HepG2 (cell line): ENCODE results near the gene PCP4L1. TPM values are rescaled to one million over a fixed set of nuclear protein-coding genes. Genes with fewer than 3 reads are reported as not detected.
A peak's percentile ranks its signal among the peaks of the same experiment; 100 is the strongest.

ENCODE experiments used
- ATAC-seq: fragments of 200-7000 bp; cut with Tn5 transposase; 3 replicates; pipeline ENCODE4 v1.9.1; 2020; ENCODE audit warnings: mild to moderate bottlenecking, moderate library complexity
- BruUV-seq: library from RNA; stranded (reverse); fragments of 400-500 nt; replicated peaks from 2 replicates; lab custom pipeline; 2021; lab: Mats Ljungman, UMichigan
- CTCF ChIA-PET: fragments of 300-600 bp; formaldehyde crosslinking; extraction: SDS; loops from one replicate; lab custom pipeline; 2021; ENCODE audit warnings: low total read pairs, inconsistent platforms, low intra/inter-chr PET ratio; lab: Yijun Ruan, JAX
- POLR2A ChIA-PET: fragments of 350-600 bp; sonication (Branson Sonifier 250); formaldehyde crosslinking; loops from one replicate; lab custom pipeline; 2020; ENCODE audit warnings: antibody characterized with exemption, inconsistent platforms; lab: Yijun Ruan, JAX
- DNase-seq: peaks from one replicate; pipeline ENCODE4 v3.0.0-alpha.2; 2015; ENCODE audit warnings: low spot score
- FAIRE-seq: peaks from 3 replicates; lab custom pipeline; 2011; peaks lifted over from hg19 to GRCh38; lab: Jason Lieb, UNC
- H2AFZ ChIP-seq: one replicate; pipeline ENCODE4 v1.6.1; 2011; ENCODE audit warnings: low read length, inconsistent platforms
- H3K27ac ChIP-seq: fragments of 300-600 bp; 3 replicates; pipeline ENCODE4 v1.8.0; 2011; ENCODE audit warnings: mixed run types, mild to moderate bottlenecking, mixed read lengths, low read length, inconsistent platforms; ENCODE audit not compliant: insufficient read depth; ENCODE audit errors: extremely low read length
- H3K27me3 ChIP-seq, 2 experiments: fragments of 200-600 bp in 1 of 2; 2 replicates in 1 of 2; 3 replicates in 1 of 2; pipeline versions ENCODE4 v1.6.0 to v1.8.0; 2011; ENCODE audit warnings: low read length in 2 of 2, mild to moderate bottlenecking in 2 of 2, moderate library complexity in 2 of 2, inconsistent platforms in 1 of 2; ENCODE audit not compliant: insufficient read depth in 2 of 2, control insufficient read depth in 1 of 2
- H3K36me3 ChIP-seq, 2 experiments: fragments of 200-600 bp in 1 of 2; replicated peaks in 1 of 2; 2 replicates in 1 of 2; 3 replicates in 1 of 2; pipeline versions ENCODE4 v1.5.1 to v1.8.0; 2011; ENCODE audit warnings: low read length in 2 of 2, inconsistent platforms in 1 of 2; ENCODE audit not compliant: insufficient read depth in 2 of 2, control insufficient read depth in 1 of 2
- H3K4me1 ChIP-seq: 2 replicates; pipeline ENCODE4 v1.5.1; 2012; ENCODE audit warnings: low read length, inconsistent platforms; ENCODE audit not compliant: insufficient read depth
- H3K4me2 ChIP-seq: 2 replicates; pipeline ENCODE4 v1.6.0; 2011; ENCODE audit warnings: low read depth, low read length, inconsistent platforms
- H3K4me3 ChIP-seq, 3 experiments: fragments of 200-600 bp in 1 of 3; sonication (generic), shearing (Covaris generic) in 1 of 3; replicated peaks in 1 of 3; 2 replicates each; pipeline ENCODE4 v1.5.1; 2011 to 2016; ENCODE audit warnings: low read length in 3 of 3, inconsistent platforms in 2 of 3, low read depth in 2 of 3, mild to moderate bottlenecking in 2 of 3, control low read depth in 1 of 3, mixed read lengths in 1 of 3; ENCODE audit not compliant: insufficient read depth in 1 of 3
- H3K79me2 ChIP-seq: one replicate; pipeline ENCODE4 v1.6.1; 2011; ENCODE audit warnings: low read length, inconsistent platforms; ENCODE audit not compliant: insufficient read depth
- H3K9ac ChIP-seq: 2 replicates; pipeline ENCODE4 v1.6.0; 2011; ENCODE audit warnings: mild to moderate bottlenecking, low read depth, low read length, inconsistent platforms; ENCODE audit not compliant: insufficient read depth
- H3K9me3 ChIP-seq: 2 replicates; pipeline ENCODE4 v1.5.1; 2012; ENCODE audit warnings: mild to moderate bottlenecking, low read length
- H4K20me1 ChIP-seq: 2 replicates; pipeline ENCODE4 v1.6.0; 2011; ENCODE audit warnings: inconsistent platforms, mild to moderate bottlenecking, low read length, moderate library complexity; ENCODE audit not compliant: insufficient read depth
- CEBPB ChIP-seq: IDR thresholded peaks from 2 replicates; pipeline ENCODE4 v1.6.1; 2011; ENCODE audit warnings: low read depth, low read length, improper control_type of control experiment, borderline replicate concordance
- CENPT ChIP-seq: sonication (generic); formaldehyde crosslinking; IDR thresholded peaks from 2 replicates; pipeline ENCODE4 v1.8.0; 2022; ENCODE audit warnings: low read depth, mild to moderate bottlenecking, moderate library complexity, missing genetic modification reagents
- DPF2 ChIP-seq: sonication (generic); formaldehyde crosslinking; IDR thresholded peaks from 2 replicates; pipeline ENCODE4 v1.4.0; 2020; ENCODE audit warnings: mild to moderate bottlenecking, low read depth, missing genetic modification reagents, borderline replicate concordance
- EEA1 ChIP-seq: sonication (generic); formaldehyde crosslinking; IDR thresholded peaks from 2 replicates; pipeline ENCODE4 v1.5.1; 2020; ENCODE audit warnings: mild to moderate bottlenecking, missing genetic modification reagents, borderline replicate concordance
- FOXP1 ChIP-seq, 2 experiments: fragments of 450-650 bp in 1 of 2; IDR thresholded peaks; 2 replicates each; pipeline ENCODE4 v1.6.1; 2017 to 2018; ENCODE audit warnings: antibody characterized with exemption in 1 of 2
- HOXA3 ChIP-seq: sonication (generic); formaldehyde crosslinking; IDR thresholded peaks from 2 replicates; pipeline ENCODE4 v1.5.0; 2020; ENCODE audit warnings: missing genetic modification reagents
- KMT2A ChIP-seq: sonication (generic); formaldehyde crosslinking; IDR thresholded peaks from 2 replicates; pipeline ENCODE4 v1.4.0; 2020; ENCODE audit warnings: missing genetic modification reagents
- NFKBIZ ChIP-seq: IDR thresholded peaks from 2 replicates; pipeline ENCODE4 v1.6.1; 2018; ENCODE audit warnings: missing genetic modification reagents, missing compliant biosample characterization
- RFXANK ChIP-seq: IDR thresholded peaks from 2 replicates; pipeline ENCODE4 v1.6.1; 2016
- SP5 ChIP-seq: IDR thresholded peaks from 2 replicates; pipeline ENCODE4 v1.6.1; 2016; ENCODE audit warnings: low read depth, borderline replicate concordance
- TSC22D2 ChIP-seq: sonication (generic); formaldehyde crosslinking; IDR thresholded peaks from 2 replicates; pipeline ENCODE4 v1.5.1; 2020; ENCODE audit warnings: missing genetic modification reagents, mild to moderate bottlenecking, borderline replicate concordance
- ZNF264 ChIP-seq: sonication (generic); formaldehyde crosslinking; IDR thresholded peaks from 2 replicates; pipeline ENCODE4 v1.4.0; 2020; ENCODE audit warnings: missing genetic modification reagents
- WGBS: methylation state at CpG from one replicate; pipeline ENCODE4 v1.1.6; 2017; ENCODE audit warnings: low lambda C conversion rate; 5-methylcytosine and 5-hydroxymethylcytosine counted together
- in situ Hi-C: cut with HindIII; loops from 2 replicates; pipeline ENCODE4 v1.10.0; 2017; ENCODE audit warnings: low pct_unique_long_range_greater_than_20kb; ENCODE audit not compliant: extremely low pct_ligation_motif_present
- intact Hi-C: fragments of 100-400 bp; cut with micrococcal nuclease; formaldehyde crosslinking; loops from one replicate; pipeline ENCODE4 v1.10.0; 2022; ENCODE audit not compliant: unreplicated experiment
- polyA plus RNA-seq, 8 experiments: library from polyadenylated mRNA; depleted of rRNA in 3 of 8; stranded (reverse) in 7 of 8; unstranded in 1 of 8; fragments of >200 nt; fragmentation: Illumina TruSeq in 4 of 8; extraction: Trizol in 4 of 8; gene quantifications; 2 replicates each; pipeline versions ENCODE4 v1.2.1 to v1.2.3, GENCODE V29; 2011 to 2016; ENCODE audit warnings: low read depth in 4 of 8, missing spikeins in 1 of 8, mixed read lengths in 1 of 8; ENCODE audit not compliant: insufficient read depth in 1 of 8
- total RNA-seq, 5 experiments: library from RNA; depleted of rRNA; stranded (reverse); fragments of >200 nt; fragmentation: Illumina TruSeq; extraction: Trizol; gene quantifications; 2 replicates each; pipeline ENCODE4 v1.2.3, GENCODE V29; 2016; ENCODE audit warnings: low read depth in 1 of 5
- TF ChIP-seq, protein P1 (sequence below): IDR thresholded peaks from 2 replicates; pipeline ENCODE4 v1.6.1; 2018; ENCODE audit warnings: missing genetic modification reagents
- TF ChIP-seq, protein P2 (sequence below): sonication (generic); formaldehyde crosslinking; IDR thresholded peaks from 2 replicates; pipeline ENCODE4 v1.4.0; 2020; ENCODE audit warnings: mild to moderate bottlenecking, low read depth, missing genetic modification reagents
- TF ChIP-seq, protein P3 (sequence below): sonication (generic); formaldehyde crosslinking; IDR thresholded peaks from 2 replicates; pipeline ENCODE4 v1.4.0; 2020; ENCODE audit warnings: missing genetic modification reagents, borderline replicate concordance
- TF ChIP-seq, protein P4 (sequence below): sonication (generic); formaldehyde crosslinking; IDR thresholded peaks from 2 replicates; pipeline ENCODE4 v1.4.0; 2020; ENCODE audit warnings: mild to moderate bottlenecking, missing genetic modification reagents

Gene PCP4L1
- total and polyA plus RNA-seq, 2 of the 13 experiments (the other 11 are each of a cell fraction or from before 2014, with no cell fraction given) = 0.28 TPM; not detected in 1

DNA sequence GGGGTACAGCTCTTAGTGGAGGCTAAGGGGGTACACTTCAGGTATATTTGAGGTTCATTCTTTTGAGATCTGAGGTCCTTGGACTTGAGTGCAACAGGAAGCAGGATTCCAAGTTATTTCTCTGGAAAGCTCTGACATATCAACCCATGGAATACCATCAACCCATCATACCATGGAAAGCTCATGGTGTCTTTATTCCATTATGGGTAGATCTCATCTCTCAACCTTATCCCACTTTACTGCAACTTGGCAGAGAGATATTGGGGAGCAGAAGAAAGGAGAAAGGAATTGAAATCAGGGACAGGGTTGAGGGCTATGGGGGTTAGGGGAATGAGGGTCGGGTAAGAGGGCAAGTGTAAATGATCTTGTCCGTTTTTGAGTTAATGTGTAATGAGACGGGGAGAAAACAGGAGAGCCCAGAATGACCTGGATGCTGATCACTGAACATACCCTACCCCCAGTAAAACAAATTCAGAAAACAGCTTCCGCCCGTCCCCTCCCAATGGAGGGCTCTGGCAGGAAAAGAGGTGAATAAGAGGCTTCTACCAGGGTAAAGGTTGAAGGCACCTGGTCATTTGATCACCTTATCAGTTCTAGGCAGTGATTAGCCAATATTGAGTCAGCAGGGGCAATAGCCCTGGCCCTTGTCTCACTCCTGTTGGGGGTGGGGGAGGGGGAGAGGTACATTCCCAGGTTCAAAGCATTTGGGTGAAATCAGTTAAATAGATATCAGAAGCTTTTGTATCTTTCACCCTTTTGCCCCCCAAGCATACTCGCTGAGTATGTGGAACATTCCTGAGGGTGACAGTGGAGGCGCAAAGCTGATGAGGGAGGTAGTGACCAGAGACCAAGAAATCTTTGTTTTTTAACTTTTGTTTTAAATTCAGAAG is 34.5 kb upstream of the PCP4L1 start:
- Histone ChIP-seq H3K36me3 (peaks cover 10 to 28% of the 10 kb centered on the region in 2 experiments), H3K4me3 (peak overlapping the region; percentile 79 to 88 (median 82)), H3K9ac (peak overlapping the region; percentile 96), H2AFZ (no peak overlapping the region), H3K27me3 (no peaks in the 10 kb centered on the region; a peak in 1 of 5 replicates), H3K4me2 (peak overlapping the region; percentile 87), H4K20me1 (peaks cover 11% of the 10 kb centered on the region), H3K9me3 (no peaks in the 10 kb centered on the region), H3K27ac (peak overlapping the region; percentile 99), H3K4me1 (peaks cover 63% of the 10 kb centered on the region), H3K79me2 (peaks cover 32% of the 10 kb centered on the region)
- FAIRE-seq = peak; percentile 95
- DNase-seq = peak; percentile 99
- 3% methylated on average over 7 of the region's 7 CpGs for WGBS
- in situ Hi-C loops = loop anchor here (10.0 kb wide), 1 partner anchor 161 kb away; no protein-coding TSS in a partner anchor
- ChIA-PET POLR2A (interaction anchor here (0.6 to 12.5 kb wide), 21 partner anchors 8 to 216 kb away, joined by 3 to 357 read pairs (median 8); partner anchors contain the start of genes ADAMTS4, B4GALT3, DEDD and FCER1G), CTCF (interaction anchor here (2.0 kb wide), 1 partner anchor 14 kb away, joined by 22 read pairs; no protein-coding TSS in a partner anchor)
- ATAC-seq = peak; percentile 71
- no TSS peak for BruUV-seq
- intact Hi-C loops = loop anchor here (2.0 kb wide), 1 partner anchor 21 kb away; the partner anchor contains the start of gene NDUFS2
- TF ChIP-seq, protein P1, sequence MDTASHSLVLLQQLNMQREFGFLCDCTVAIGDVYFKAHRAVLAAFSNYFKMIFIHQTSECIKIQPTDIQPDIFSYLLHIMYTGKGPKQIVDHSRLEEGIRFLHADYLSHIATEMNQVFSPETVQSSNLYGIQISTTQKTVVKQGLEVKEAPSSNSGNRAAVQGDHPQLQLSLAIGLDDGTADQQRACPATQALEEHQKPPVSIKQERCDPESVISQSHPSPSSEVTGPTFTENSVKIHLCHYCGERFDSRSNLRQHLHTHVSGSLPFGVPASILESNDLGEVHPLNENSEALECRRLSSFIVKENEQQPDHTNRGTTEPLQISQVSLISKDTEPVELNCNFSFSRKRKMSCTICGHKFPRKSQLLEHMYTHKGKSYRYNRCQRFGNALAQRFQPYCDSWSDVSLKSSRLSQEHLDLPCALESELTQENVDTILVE (CRISPR knock-in tag) = no peak; the same call in 1 of the 2 replicates
- TF ChIP-seq CEBPB (peak; percentile 94), FOXP1 (IDR thresholded peaks at IDR 0.05) (no peak; the same call in 1 of the 2 replicates), FOXP1 (CRISPR knock-in tag; IDR thresholded peaks at IDR 0.05) (peak; percentile 73), TSC22D2 (0 out of 2 replicates have a peak, but pooled peaks have one; percentile 72), DPF2 (CRISPR knock-in tag) (peak; percentile 65; the same call in 1 of the 2 replicates), SP5 (CRISPR knock-in tag) (peak; percentile 87), CENPT (CRISPR knock-in tag) (no peak), KMT2A (CRISPR knock-in tag) (no peak), RFXANK (CRISPR knock-in tag) (0 out of 2 replicates have a peak, but pooled peaks have one; percentile 4), HOXA3 (peak; percentile 75), NFKBIZ (CRISPR knock-in tag) (0 out of 2 replicates have a peak, but pooled peaks have one; percentile 81), EEA1 (CRISPR knock-in tag) (no peak), ZNF264 (CRISPR knock-in tag) (peak; percentile 51; the same call in 1 of the 2 replicates)
- TF ChIP-seq, protein P2, sequence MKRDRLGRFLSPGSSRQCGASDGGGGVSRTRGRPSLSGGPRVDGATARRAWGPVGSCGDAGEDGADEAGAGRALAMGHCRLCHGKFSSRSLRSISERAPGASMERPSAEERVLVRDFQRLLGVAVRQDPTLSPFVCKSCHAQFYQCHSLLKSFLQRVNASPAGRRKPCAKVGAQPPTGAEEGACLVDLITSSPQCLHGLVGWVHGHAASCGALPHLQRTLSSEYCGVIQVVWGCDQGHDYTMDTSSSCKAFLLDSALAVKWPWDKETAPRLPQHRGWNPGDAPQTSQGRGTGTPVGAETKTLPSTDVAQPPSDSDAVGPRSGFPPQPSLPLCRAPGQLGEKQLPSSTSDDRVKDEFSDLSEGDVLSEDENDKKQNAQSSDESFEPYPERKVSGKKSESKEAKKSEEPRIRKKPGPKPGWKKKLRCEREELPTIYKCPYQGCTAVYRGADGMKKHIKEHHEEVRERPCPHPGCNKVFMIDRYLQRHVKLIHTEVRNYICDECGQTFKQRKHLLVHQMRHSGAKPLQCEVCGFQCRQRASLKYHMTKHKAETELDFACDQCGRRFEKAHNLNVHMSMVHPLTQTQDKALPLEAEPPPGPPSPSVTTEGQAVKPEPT (CRISPR knock-in tag) = no peak
- TF ChIP-seq, protein P3, sequence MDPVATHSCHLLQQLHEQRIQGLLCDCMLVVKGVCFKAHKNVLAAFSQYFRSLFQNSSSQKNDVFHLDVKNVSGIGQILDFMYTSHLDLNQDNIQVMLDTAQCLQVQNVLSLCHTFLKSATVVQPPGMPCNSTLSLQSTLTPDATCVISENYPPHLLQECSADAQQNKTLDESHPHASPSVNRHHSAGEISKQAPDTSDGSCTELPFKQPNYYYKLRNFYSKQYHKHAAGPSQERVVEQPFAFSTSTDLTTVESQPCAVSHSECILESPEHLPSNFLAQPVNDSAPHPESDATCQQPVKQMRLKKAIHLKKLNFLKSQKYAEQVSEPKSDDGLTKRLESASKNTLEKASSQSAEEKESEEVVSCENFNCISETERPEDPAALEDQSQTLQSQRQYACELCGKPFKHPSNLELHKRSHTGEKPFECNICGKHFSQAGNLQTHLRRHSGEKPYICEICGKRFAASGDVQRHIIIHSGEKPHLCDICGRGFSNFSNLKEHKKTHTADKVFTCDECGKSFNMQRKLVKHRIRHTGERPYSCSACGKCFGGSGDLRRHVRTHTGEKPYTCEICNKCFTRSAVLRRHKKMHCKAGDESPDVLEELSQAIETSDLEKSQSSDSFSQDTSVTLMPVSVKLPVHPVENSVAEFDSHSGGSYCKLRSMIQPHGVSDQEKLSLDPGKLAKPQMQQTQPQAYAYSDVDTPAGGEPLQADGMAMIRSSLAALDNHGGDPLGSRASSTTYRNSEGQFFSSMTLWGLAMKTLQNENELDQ (CRISPR knock-in tag) = peak; percentile 12; the same call in 1 of the 2 replicates
- TF ChIP-seq, protein P4, sequence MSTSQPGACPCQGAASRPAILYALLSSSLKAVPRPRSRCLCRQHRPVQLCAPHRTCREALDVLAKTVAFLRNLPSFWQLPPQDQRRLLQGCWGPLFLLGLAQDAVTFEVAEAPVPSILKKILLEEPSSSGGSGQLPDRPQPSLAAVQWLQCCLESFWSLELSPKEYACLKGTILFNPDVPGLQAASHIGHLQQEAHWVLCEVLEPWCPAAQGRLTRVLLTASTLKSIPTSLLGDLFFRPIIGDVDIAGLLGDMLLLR (CRISPR knock-in tag) = no peak
